Activated T-helper 17 cell treated with anti-CD3 and anti-CD28 coated beads, Interleukin-2, amount 50 U/mL, for 72 hours (primary cell): ENCODE data around the gene IGHMBP2. TPM values are rescaled to one million over a fixed set of nuclear protein-coding genes. Genes with fewer than 3 reads are reported as not detected.
A peak's percentile ranks its signal among the peaks of the same experiment; 100 is the strongest.

Experiments
- ATAC-seq: fragments of 150-1000 bp; cut with Tn5 transposase; replicated peaks from 2 replicates; pipeline ENCODE4 v1.10.0; 2021; ENCODE audit warnings: mild to moderate bottlenecking, moderate library complexity
- H3K27ac Mint-ChIP-seq: one replicate; pipeline ENCODE4 v1.8.0; 2022; ENCODE audit warnings: mixed read lengths
- H3K27me3 Mint-ChIP-seq: one replicate; pipeline ENCODE4 v1.8.0; 2022; ENCODE audit warnings: mixed read lengths
- H3K36me3 Mint-ChIP-seq: one replicate; pipeline ENCODE4 v1.8.0; 2022; ENCODE audit warnings: low read depth, mild to moderate bottlenecking, mixed read lengths
- H3K4me1 Mint-ChIP-seq: one replicate; pipeline ENCODE4 v1.8.0; 2022; ENCODE audit warnings: mixed read lengths
- H3K4me3 Mint-ChIP-seq: one replicate; pipeline ENCODE4 v1.8.0; 2022; ENCODE audit warnings: mild to moderate bottlenecking, mixed read lengths
- H3K9me3 Mint-ChIP-seq: one replicate; pipeline ENCODE4 v1.8.0; 2022; ENCODE audit warnings: mixed read lengths
- total RNA-seq, 2 donors: library from RNA; stranded (reverse); gene quantifications; one replicate each; pipeline ENCODE4 v1.2.3, GENCODE V29; 2022

IGHMBP2 gene
- total RNA-seq, 2 donors from 2014 or later = 27.2 to 38.3 TPM

GRCh38 chr11:68904248-68904847, 657 bp downstream of the IGHMBP2 start:
- no peaks in the 10 kb centered on the region for H3K9me3 Mint-ChIP-seq
- H3K36me3 Mint-ChIP-seq = peaks cover 64% of the 10 kb centered on the region
- peak overlapping the region; percentile 97 for H3K27ac Mint-ChIP-seq
- peak overlapping the region; percentile 97 for H3K4me3 Mint-ChIP-seq
- H3K27me3 Mint-ChIP-seq = no peaks in the 10 kb centered on the region
- ATAC-seq = peak; percentile 60
- H3K4me1 Mint-ChIP-seq = peaks cover 24% of the 10 kb centered on the region

GRCh38 chr11:68905421-68906360, 2.0 kb downstream of the IGHMBP2 start:
- peak overlapping the region; percentile 97 for H3K27ac Mint-ChIP-seq
- H3K4me3 Mint-ChIP-seq = peak overlapping the region; percentile 97
- ATAC-seq = no peak
- no peaks in the 10 kb centered on the region for H3K27me3 Mint-ChIP-seq
- peaks cover 64% of the 10 kb centered on the region for H3K36me3 Mint-ChIP-seq
- no peaks in the 10 kb centered on the region for H3K9me3 Mint-ChIP-seq
- H3K4me1 Mint-ChIP-seq = peaks cover 24% of the 10 kb centered on the region

DNA sequence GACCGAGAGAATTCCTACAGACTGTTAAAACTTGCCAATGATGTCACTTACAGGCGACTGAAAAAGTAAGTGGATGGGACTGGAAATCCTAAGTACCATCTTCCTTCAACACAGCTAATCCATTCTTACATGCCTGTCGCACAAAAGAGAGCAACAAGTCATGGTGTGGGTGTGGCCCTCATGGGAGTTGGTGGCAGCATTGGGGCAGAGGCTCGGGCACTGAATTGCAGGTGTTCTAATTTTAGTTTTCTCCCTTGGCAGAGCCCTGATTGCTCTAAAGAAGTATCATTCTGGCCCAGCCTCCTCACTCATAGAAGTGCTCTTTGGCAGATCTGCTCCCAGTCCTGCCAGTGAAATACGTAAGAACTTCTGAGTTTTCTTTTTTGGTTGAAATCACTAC, 4.6 kb downstream of the IGHMBP2 start:
- Mint-ChIP-seq H3K27me3 (no peaks in the 10 kb centered on the region), H3K9me3 (no peaks in the 10 kb centered on the region), H3K4me3 (no peak overlapping the region), H3K4me1 (peaks cover 8% of the 10 kb centered on the region), H3K36me3 (peaks cover 78% of the 10 kb centered on the region), H3K27ac (no peak overlapping the region)
- no peak for ATAC-seq

DNA sequence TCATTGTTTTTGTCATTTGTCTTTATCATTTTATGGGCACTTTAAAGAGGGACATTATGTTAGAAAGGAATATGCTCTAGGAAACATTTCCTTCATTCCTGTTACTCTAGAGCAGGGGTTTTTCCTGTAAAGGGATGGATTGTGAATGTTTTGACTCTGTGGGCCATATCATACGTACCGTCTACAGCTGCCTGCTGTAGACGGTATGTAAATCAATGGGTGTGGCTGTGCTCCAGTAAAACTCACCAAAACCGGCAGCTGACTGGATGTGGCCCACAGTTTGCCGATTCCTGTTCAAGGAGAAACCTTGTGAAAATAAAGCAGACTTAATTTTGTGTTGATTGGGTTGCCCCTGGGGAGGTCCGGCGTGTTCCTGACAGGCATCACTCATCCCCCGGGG, 7.3 kb downstream of the IGHMBP2 start:
- Mint-ChIP-seq H3K36me3 (peaks cover 95% of the 10 kb centered on the region), H3K9me3 (no peaks in the 10 kb centered on the region), H3K27ac (no peak overlapping the region), H3K4me1 (no peaks in the 10 kb centered on the region), H3K27me3 (no peaks in the 10 kb centered on the region), H3K4me3 (no peak overlapping the region)
- no peak for ATAC-seq

DNA sequence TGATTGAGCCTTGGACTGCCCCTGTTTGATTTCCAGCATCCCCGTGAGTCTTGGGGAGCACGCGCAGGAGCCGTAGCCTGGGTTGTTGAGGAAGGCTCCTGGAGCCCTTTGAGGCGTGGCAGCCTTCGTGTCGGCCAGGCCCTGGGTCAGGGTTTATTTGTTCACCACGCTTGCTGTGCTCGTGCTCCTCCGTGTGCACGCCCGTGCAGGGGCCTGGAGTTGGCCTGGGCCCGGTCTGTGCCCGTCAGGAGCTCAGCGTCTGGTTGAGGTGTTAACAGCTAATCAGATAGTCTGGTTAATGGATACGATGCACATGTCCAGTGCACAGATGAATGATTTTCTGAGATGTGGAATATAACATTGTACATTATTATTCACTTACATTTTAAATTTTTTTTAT, 8.0 kb downstream of the IGHMBP2 start:
- peaks cover 97% of the 10 kb centered on the region for H3K36me3 Mint-ChIP-seq
- no peaks in the 10 kb centered on the region for H3K4me1 Mint-ChIP-seq
- H3K27me3 Mint-ChIP-seq = no peaks in the 10 kb centered on the region
- H3K9me3 Mint-ChIP-seq = no peaks in the 10 kb centered on the region
- H3K4me3 Mint-ChIP-seq = no peak overlapping the region
- no peak for ATAC-seq
- H3K27ac Mint-ChIP-seq = no peak overlapping the region

GRCh38 chr11:68912254-68912653, 8.6 kb downstream of the IGHMBP2 start:
- no peak for ATAC-seq

DNA sequence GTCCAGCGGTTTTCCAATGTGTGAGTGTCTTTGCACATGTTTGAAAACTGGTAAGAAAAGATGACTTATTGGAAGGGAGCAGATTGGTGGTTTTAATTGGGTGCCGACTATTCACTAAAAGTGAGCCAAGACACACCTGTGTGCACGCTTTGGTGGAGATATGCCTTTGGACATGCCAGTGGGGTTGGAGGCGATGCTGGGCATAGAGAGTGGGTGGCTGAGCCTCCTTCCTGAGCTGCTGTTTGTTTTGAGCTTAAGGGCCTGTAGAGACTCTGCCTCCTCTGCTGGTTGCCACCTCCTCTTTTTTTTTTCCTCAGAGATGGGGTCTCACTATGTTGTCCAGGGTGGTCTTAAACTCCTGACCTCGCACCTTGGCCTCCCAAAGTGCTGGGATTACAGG, 9.5 kb downstream of the IGHMBP2 start:
- ATAC-seq = no peak
- H3K4me3 Mint-ChIP-seq = no peak overlapping the region
- peaks cover 99% of the 10 kb centered on the region for H3K36me3 Mint-ChIP-seq

More at GRCh38 chr11:68912254-68912653, 8.6 kb downstream of the IGHMBP2 start:
- no peak overlapping the region for H3K4me3 Mint-ChIP-seq
- no peaks in the 10 kb centered on the region for H3K27me3 Mint-ChIP-seq
- H3K4me1 Mint-ChIP-seq = no peaks in the 10 kb centered on the region
- H3K9me3 Mint-ChIP-seq = no peaks in the 10 kb centered on the region
- H3K36me3 Mint-ChIP-seq = peaks cover 99% of the 10 kb centered on the region
- no peak overlapping the region for H3K27ac Mint-ChIP-seq

GRCh38 chr11:68914761-68915160, 11.1 kb downstream of the IGHMBP2 start:
- Mint-ChIP-seq H3K9me3 (no peaks in the 10 kb centered on the region), H3K36me3 (peaks cover 100% of the 10 kb centered on the region)
- no peak for ATAC-seq

More for the DNA sequence above, 9.5 kb downstream of the IGHMBP2 start:
- Mint-ChIP-seq H3K27ac (no peak overlapping the region), H3K9me3 (no peaks in the 10 kb centered on the region), H3K4me1 (no peaks in the 10 kb centered on the region), H3K27me3 (no peaks in the 10 kb centered on the region)

DNA sequence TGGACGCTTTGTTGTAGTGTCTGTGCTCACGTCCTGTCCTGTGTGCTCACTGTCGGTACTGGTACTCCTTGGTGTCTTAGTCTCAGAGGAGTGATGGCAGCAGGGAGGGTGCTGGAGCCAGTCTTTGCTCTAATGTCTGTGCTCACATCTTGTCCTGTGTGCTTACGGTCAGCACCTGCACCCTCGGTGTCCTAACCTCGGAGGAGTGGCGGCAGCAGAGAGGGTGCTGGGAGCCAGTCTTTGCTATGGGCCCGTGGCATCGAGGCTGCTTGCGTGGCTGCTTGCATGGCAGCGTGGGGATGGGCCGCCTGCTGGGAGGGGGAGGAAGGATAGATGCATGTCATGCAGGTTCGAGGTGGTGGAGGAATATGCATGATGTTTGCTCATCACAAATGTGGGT, 12.7 kb downstream of the IGHMBP2 start:
- no peaks in the 10 kb centered on the region for H3K4me1 Mint-ChIP-seq
- ATAC-seq = no peak
- H3K4me3 Mint-ChIP-seq = no peak overlapping the region
- peaks cover 100% of the 10 kb centered on the region for H3K36me3 Mint-ChIP-seq
- H3K27ac Mint-ChIP-seq = no peak overlapping the region
- H3K9me3 Mint-ChIP-seq = no peaks in the 10 kb centered on the region
- H3K27me3 Mint-ChIP-seq = no peaks in the 10 kb centered on the region

More at GRCh38 chr11:68914761-68915160, 11.1 kb downstream of the IGHMBP2 start:
- Mint-ChIP-seq H3K4me1 (no peaks in the 10 kb centered on the region), H3K27ac (no peak overlapping the region), H3K4me3 (no peak overlapping the region), H3K27me3 (no peaks in the 10 kb centered on the region)

DNA sequence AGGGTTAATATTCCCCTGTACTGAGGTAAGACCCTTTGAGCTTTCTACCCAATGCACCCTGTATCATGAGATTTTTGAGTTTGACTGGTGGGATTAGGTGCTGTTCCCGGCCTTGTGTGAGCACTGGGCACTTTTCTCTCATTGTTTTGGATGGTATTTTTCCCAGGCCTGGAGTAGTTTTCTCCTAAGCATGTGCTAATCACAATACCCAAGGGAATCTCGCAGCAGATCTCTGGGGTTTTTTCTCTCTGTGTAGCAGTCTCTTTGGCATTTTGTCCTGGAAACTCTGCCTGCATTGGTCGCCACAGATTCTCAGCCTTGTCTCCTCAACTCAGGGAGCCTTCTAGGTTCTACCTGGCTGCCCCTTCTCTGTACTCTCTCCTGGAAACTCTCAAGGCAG, 19.9 kb downstream of the IGHMBP2 start:
- Mint-ChIP-seq H3K9me3 (peaks cover 9% of the 10 kb centered on the region), H3K4me3 (no peak overlapping the region), H3K27me3 (no peaks in the 10 kb centered on the region), H3K4me1 (no peaks in the 10 kb centered on the region), H3K36me3 (peaks cover 100% of the 10 kb centered on the region), H3K27ac (no peak overlapping the region)
- ATAC-seq = no peak

- Mint-ChIP-seq H3K4me3 (no peak overlapping the region), H3K9me3 (peaks cover 9% of the 10 kb centered on the region), H3K27me3 (no peaks in the 10 kb centered on the region), H3K4me1 (no peaks in the 10 kb centered on the region), H3K27ac (no peak overlapping the region), H3K36me3 (peaks cover 100% of the 10 kb centered on the region)
- no peak for ATAC-seq
Observed at GRCh38 chr11:68924073-68924925, 20.6 kb downstream of the IGHMBP2 start.

GRCh38 chr11:68925611-68926010, 21.9 kb downstream of the IGHMBP2 start:
- Mint-ChIP-seq H3K4me3 (no peak overlapping the region), H3K9me3 (peaks cover 9% of the 10 kb centered on the region)

GRCh38 chr11:68927280-68928135, 23.8 kb downstream of the IGHMBP2 start:
- no peak for ATAC-seq
- Mint-ChIP-seq H3K4me3 (no peak overlapping the region), H3K9me3 (peaks cover 9% of the 10 kb centered on the region), H3K4me1 (peaks cover 6% of the 10 kb centered on the region), H3K36me3 (peaks cover 83% of the 10 kb centered on the region), H3K27ac (no peak overlapping the region), H3K27me3 (no peaks in the 10 kb centered on the region)

More at GRCh38 chr11:68925611-68926010, 21.9 kb downstream of the IGHMBP2 start:
- ATAC-seq = no peak
- peaks cover 6% of the 10 kb centered on the region for H3K4me1 Mint-ChIP-seq
- peaks cover 100% of the 10 kb centered on the region for H3K36me3 Mint-ChIP-seq
- H3K27ac Mint-ChIP-seq = no peak overlapping the region
- no peaks in the 10 kb centered on the region for H3K27me3 Mint-ChIP-seq
